HEK293 (cell line): ENCODE results near the gene PIM1.
"Not testable (repeated sequence)": the region's sequence is repeated elsewhere in the genome, so short reads cannot be mapped to it uniquely, and the experiment has no call there.

Experiments
- MYNN ChIP-seq: fragments of 450-650 bp; formaldehyde crosslinking; IDR thresholded peaks from 2 replicates; pipeline ENCODE4 v1.5.1; 2016; ENCODE audit warnings: missing biosample characterization, missing genetic modification characterization, borderline replicate concordance
- ZBTB7A ChIP-seq: fragments of 450-650 bp; formaldehyde crosslinking; IDR thresholded peaks from 2 replicates; pipeline ENCODE4 v1.5.1; 2016; ENCODE audit warnings: low read depth, missing biosample characterization, missing genetic modification characterization
- ZIC2 ChIP-seq: fragments of 450-650 bp; formaldehyde crosslinking; IDR thresholded peaks from 2 replicates; pipeline ENCODE4 v1.5.1; 2016; ENCODE audit warnings: missing biosample characterization, missing genetic modification characterization
- ZNF2 ChIP-seq: fragments of 450-650 bp; formaldehyde crosslinking; IDR thresholded peaks from 2 replicates; pipeline ENCODE4 v1.5.1; 2016; ENCODE audit warnings: missing biosample characterization, missing genetic modification characterization
- ZNF510 ChIP-seq: fragments of 450-650 bp; formaldehyde crosslinking; IDR thresholded peaks from 2 replicates; pipeline ENCODE4 v1.5.1; 2018; ENCODE audit warnings: mild to moderate bottlenecking, missing genetic modification characterization, missing biosample characterization; ENCODE audit not compliant: insufficient replicate concordance
- TF ChIP-seq, protein P1 (sequence below): fragments of 450-650 bp; formaldehyde crosslinking; IDR thresholded peaks from 2 replicates; pipeline ENCODE4 v1.5.1; 2016; ENCODE audit warnings: missing biosample characterization, missing genetic modification characterization

- TF ChIP-seq, protein P1, sequence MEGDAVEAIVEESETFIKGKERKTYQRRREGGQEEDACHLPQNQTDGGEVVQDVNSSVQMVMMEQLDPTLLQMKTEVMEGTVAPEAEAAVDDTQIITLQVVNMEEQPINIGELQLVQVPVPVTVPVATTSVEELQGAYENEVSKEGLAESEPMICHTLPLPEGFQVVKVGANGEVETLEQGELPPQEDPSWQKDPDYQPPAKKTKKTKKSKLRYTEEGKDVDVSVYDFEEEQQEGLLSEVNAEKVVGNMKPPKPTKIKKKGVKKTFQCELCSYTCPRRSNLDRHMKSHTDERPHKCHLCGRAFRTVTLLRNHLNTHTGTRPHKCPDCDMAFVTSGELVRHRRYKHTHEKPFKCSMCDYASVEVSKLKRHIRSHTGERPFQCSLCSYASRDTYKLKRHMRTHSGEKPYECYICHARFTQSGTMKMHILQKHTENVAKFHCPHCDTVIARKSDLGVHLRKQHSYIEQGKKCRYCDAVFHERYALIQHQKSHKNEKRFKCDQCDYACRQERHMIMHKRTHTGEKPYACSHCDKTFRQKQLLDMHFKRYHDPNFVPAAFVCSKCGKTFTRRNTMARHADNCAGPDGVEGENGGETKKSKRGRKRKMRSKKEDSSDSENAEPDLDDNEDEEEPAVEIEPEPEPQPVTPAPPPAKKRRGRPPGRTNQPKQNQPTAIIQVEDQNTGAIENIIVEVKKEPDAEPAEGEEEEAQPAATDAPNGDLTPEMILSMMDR (tag by site-specific recombination) = not testable (repeated sequence)
- not testable (repeated sequence) for TF ChIP-seq ZNF2; ZBTB7A; ZIC2 (tag by site-specific recombination); ZNF510 (tag by site-specific recombination); MYNN (tag by site-specific recombination)
These were observed 41.0 kb upstream of the PIM1 start for GRCh38 chr6:37128863-37129443.
